ENCODE data around the gene ADGRG6.

Gene ADGRG6

GRCh38 chr6:142350309-142350708, 48.5 kb downstream of the ADGRG6 start:
- H3F3A ChIP-seq (ENCODE audit: low read depth), result peaks cover 9% of the 10 kb centered on the region
- H3K27me3 ChIP-seq (ENCODE audit: insufficient read depth, low read length, poor library complexity, severe bottlenecking), result no peaks in the 10 kb centered on the region
- H3K4me1 ChIP-seq (ENCODE audit: insufficient read depth, low read length, poor library complexity, severe bottlenecking), result peaks cover 6% of the 10 kb centered on the region
- H3K4me2 ChIP-seq (ENCODE audit: low read depth, low read length, poor library complexity, severe bottlenecking), result no peak overlapping the region
- H3K36me3 ChIP-seq (ENCODE audit: insufficient read depth, low read length), result no peaks in the 10 kb centered on the region
- TF ChIP-seq CTCF (conservative IDR thresholded peaks at IDR 0.05; ENCODE audit: low read length) (no peak), EZH2phosphoT487 (IDR thresholded peaks at IDR 0.05; ENCODE audit: borderline replicate concordance) (no peak)
- H2AFZ ChIP-seq (ENCODE audit: low read length), result no peak overlapping the region
- H3K4me3 ChIP-seq (ENCODE audit: low read length, poor library complexity, severe bottlenecking), result no peak overlapping the region
- H4K20me1 ChIP-seq (ENCODE audit: insufficient read depth, low read length, poor library complexity, severe bottlenecking), result no peaks in the 10 kb centered on the region
- H3K9me2 ChIP-seq (replicated peaks; ENCODE audit: low read depth, low read length), result no peaks in the 10 kb centered on the region
- H3K9ac ChIP-seq (ENCODE audit: low read depth, low read length, poor library complexity, severe bottlenecking), result no peak overlapping the region
- H3K9me3 ChIP-seq (ENCODE audit: insufficient read depth, low read depth, low read length), result no peaks in the 10 kb centered on the region
- no peaks in the 10 kb centered on the region for H3K79me2 ChIP-seq (ENCODE audit: insufficient read depth, low read length)

GRCh38 chr6:142353690-142354089, 51.9 kb downstream of the ADGRG6 start:
- TF ChIP-seq CTCF (conservative IDR thresholded peaks at IDR 0.05; ENCODE audit: low read length) (no peak), EZH2phosphoT487 (IDR thresholded peaks at IDR 0.05; ENCODE audit: borderline replicate concordance) (no peak)

GRCh38 chr6:142354650-142355049, 52.8 kb downstream of the ADGRG6 start:
- Histone ChIP-seq H3K79me2 (ENCODE audit: insufficient read depth, low read length) (no peaks in the 10 kb centered on the region), H2AFZ (ENCODE audit: low read length) (no peak overlapping the region), H3K9ac (ENCODE audit: low read depth, low read length, poor library complexity, severe bottlenecking) (no peak overlapping the region), H3K4me3 (ENCODE audit: low read length, poor library complexity, severe bottlenecking) (no peak overlapping the region), H3K4me2 (ENCODE audit: low read depth, low read length, poor library complexity, severe bottlenecking) (no peak overlapping the region), H3K9me2 (replicated peaks; ENCODE audit: low read depth, low read length) (no peaks in the 10 kb centered on the region), H3K36me3 (ENCODE audit: insufficient read depth, low read length) (no peaks in the 10 kb centered on the region), H3K27me3 (ENCODE audit: insufficient read depth, low read length, poor library complexity, severe bottlenecking) (no peaks in the 10 kb centered on the region), H4K20me1 (ENCODE audit: insufficient read depth, low read length, poor library complexity, severe bottlenecking) (no peaks in the 10 kb centered on the region), H3K4me1 (ENCODE audit: insufficient read depth, low read length, poor library complexity, severe bottlenecking) (peaks cover 46% of the 10 kb centered on the region), H3K9me3 (ENCODE audit: insufficient read depth, low read depth, low read length) (no peaks in the 10 kb centered on the region), H3F3A (ENCODE audit: low read depth) (peaks cover 9% of the 10 kb centered on the region)
- no peak for TF ChIP-seq EZH2phosphoT487 (IDR thresholded peaks at IDR 0.05; ENCODE audit: borderline replicate concordance)

More at GRCh38 chr6:142353690-142354089, 51.9 kb downstream of the ADGRG6 start:
- Histone ChIP-seq H3K79me2 (ENCODE audit: insufficient read depth, low read length) (no peaks in the 10 kb centered on the region), H3K9ac (ENCODE audit: low read depth, low read length, poor library complexity, severe bottlenecking) (no peak overlapping the region), H3K4me3 (ENCODE audit: low read length, poor library complexity, severe bottlenecking) (no peak overlapping the region), H3F3A (ENCODE audit: low read depth) (peaks cover 9% of the 10 kb centered on the region), H3K4me2 (ENCODE audit: low read depth, low read length, poor library complexity, severe bottlenecking) (no peak overlapping the region), H3K27me3 (ENCODE audit: insufficient read depth, low read length, poor library complexity, severe bottlenecking) (no peaks in the 10 kb centered on the region), H4K20me1 (ENCODE audit: insufficient read depth, low read length, poor library complexity, severe bottlenecking) (no peaks in the 10 kb centered on the region), H3K9me2 (replicated peaks; ENCODE audit: low read depth, low read length) (no peaks in the 10 kb centered on the region), H3K9me3 (ENCODE audit: insufficient read depth, low read depth, low read length) (no peaks in the 10 kb centered on the region), H2AFZ (ENCODE audit: low read length) (no peak overlapping the region), H3K4me1 (ENCODE audit: insufficient read depth, low read length, poor library complexity, severe bottlenecking) (peaks cover 36% of the 10 kb centered on the region), H3K36me3 (ENCODE audit: insufficient read depth, low read length) (no peaks in the 10 kb centered on the region)

- Histone ChIP-seq H3K4me2 (ENCODE audit: low read depth, low read length, poor library complexity, severe bottlenecking) (peak overlapping the region; percentile 66), H3K9ac (ENCODE audit: low read depth, low read length, poor library complexity, severe bottlenecking) (peak overlapping the region; percentile 15), H4K20me1 (ENCODE audit: insufficient read depth, low read length, poor library complexity, severe bottlenecking) (no peaks in the 10 kb centered on the region)
Observed at GRCh38 chr6:142355520-142356174, 53.8 kb downstream of the ADGRG6 start.

More at GRCh38 chr6:142355520-142356174, 53.8 kb downstream of the ADGRG6 start:
- Histone ChIP-seq H3K4me3 (ENCODE audit: low read length, poor library complexity, severe bottlenecking) (peak overlapping the region; percentile 58), H2AFZ (ENCODE audit: low read length) (peak overlapping the region; percentile 74), H3K4me1 (ENCODE audit: insufficient read depth, low read length, poor library complexity, severe bottlenecking) (peaks cover 50% of the 10 kb centered on the region), H3K9me2 (replicated peaks; ENCODE audit: low read depth, low read length) (no peaks in the 10 kb centered on the region), H3F3A (ENCODE audit: low read depth) (peaks cover 9% of the 10 kb centered on the region), H3K36me3 (ENCODE audit: insufficient read depth, low read length) (no peaks in the 10 kb centered on the region), H3K9me3 (ENCODE audit: insufficient read depth, low read depth, low read length) (no peaks in the 10 kb centered on the region), H3K27me3 (ENCODE audit: insufficient read depth, low read length, poor library complexity, severe bottlenecking) (no peaks in the 10 kb centered on the region), H3K79me2 (ENCODE audit: insufficient read depth, low read length) (no peaks in the 10 kb centered on the region)
- TF ChIP-seq CTCF (conservative IDR thresholded peaks at IDR 0.05; ENCODE audit: low read length), result peak; percentile 26; the same call in 1 of the 2 replicates
- TF ChIP-seq EZH2phosphoT487 (IDR thresholded peaks at IDR 0.05; ENCODE audit: borderline replicate concordance), result no peak
